ENCODE data around the gene ADAD1. TPM values are rescaled to one million over a fixed set of nuclear protein-coding genes. Genes with fewer than 3 reads are reported as not detected.

The ADAD1 gene
- total RNA-seq: not detected

- Histone ChIP-seq H3K4me3 (no peak within 1 kb of the TSS), H3K4me1 (no peaks in the 10 kb centered on the region), H3K36me3 (no peaks in the 10 kb centered on the region), H3K27me3 (no peaks in the 10 kb centered on the region), H3K9me3 (peaks cover 0 to 5% of the 10 kb centered on the region in 2 donors), H3K27ac (no peak within 1 kb of the TSS)
- TF ChIP-seq POLR2AphosphoS5 (IDR thresholded peaks at IDR 0.05): no peak
- no peak for TF ChIP-seq CTCF (IDR thresholded peaks at IDR 0.05)
- TF ChIP-seq POLR2A (IDR thresholded peaks at IDR 0.05): no peak
- no peak for DNase-seq (ENCODE audit: low spot score in 2 of 2)
- intact Hi-C loops (cut with DNase I; ENCODE audit: low total_unique reads): no loop called here
Measured at GRCh38 chr4:122378711-122379110, at the start of gene ADAD1. TSS of gene ADAD1 (plus strand) at chr4:122379011. CDS start at chr4:122380070, 1,059 bp downstream.

- H3K36me3 ChIP-seq: no peaks in the 10 kb centered on the region
- no peaks in the 10 kb centered on the region for H3K4me1 ChIP-seq
- no peaks in the 10 kb centered on the region for H3K27me3 ChIP-seq
- H3K9me3 ChIP-seq: no peaks in the 10 kb centered on the region
- no peak for TF ChIP-seq POLR2AphosphoS5 (IDR thresholded peaks at IDR 0.05)
- TF ChIP-seq CTCF (IDR thresholded peaks at IDR 0.05): no peak
- no peak for TF ChIP-seq POLR2A (IDR thresholded peaks at IDR 0.05)
- DNase-seq (ENCODE audit: low spot score in 2 of 2): no peak
- no peak overlapping the region for H3K4me3 ChIP-seq
- no peak overlapping the region for H3K27ac ChIP-seq
- intact Hi-C loops (cut with DNase I; ENCODE audit: low total_unique reads): no loop called here
Measured at GRCh38 chr4:122329876-122330565, 48.8 kb upstream of the ADAD1 start.

- Histone ChIP-seq H3K36me3 (no peaks in the 10 kb centered on the region), H3K9me3 (no peaks in the 10 kb centered on the region), H3K4me3 (no peak overlapping the region), H3K4me1 (no peaks in the 10 kb centered on the region), H3K27me3 (no peaks in the 10 kb centered on the region), H3K27ac (no peak overlapping the region)
- no peak for TF ChIP-seq POLR2A (IDR thresholded peaks at IDR 0.05)
- TF ChIP-seq CTCF (IDR thresholded peaks at IDR 0.05): no peak
- TF ChIP-seq POLR2AphosphoS5 (IDR thresholded peaks at IDR 0.05): no peak
- intact Hi-C loops (cut with DNase I; ENCODE audit: low total_unique reads): no loop called here
- no peak for DNase-seq (ENCODE audit: low spot score in 2 of 2)
Measured at GRCh38 chr4:122331195-122331594, 47.6 kb upstream of the ADAD1 start.

GRCh38 chr4:122334828-122335227, 44.0 kb upstream of the ADAD1 start:
- Histone ChIP-seq H3K4me1 (no peaks in the 10 kb centered on the region), H3K36me3 (no peaks in the 10 kb centered on the region), H3K27me3 (no peaks in the 10 kb centered on the region), H3K4me3 (no peak overlapping the region), H3K9me3 (no peaks in the 10 kb centered on the region), H3K27ac (no peak overlapping the region)
- no peak for TF ChIP-seq POLR2AphosphoS5 (IDR thresholded peaks at IDR 0.05)
- TF ChIP-seq CTCF (IDR thresholded peaks at IDR 0.05): no peak
- no peak for TF ChIP-seq POLR2A (IDR thresholded peaks at IDR 0.05)
- intact Hi-C loops (cut with DNase I; ENCODE audit: low total_unique reads): no loop called here
- no peak for DNase-seq (ENCODE audit: low spot score in 2 of 2)

GRCh38 chr4:122341886-122342285, 36.9 kb upstream of the ADAD1 start:
- no peaks in the 10 kb centered on the region for H3K4me1 ChIP-seq
- DNase-seq (ENCODE audit: low spot score in 2 of 2): no peak
- no peak overlapping the region for H3K4me3 ChIP-seq
- TF ChIP-seq CTCF (IDR thresholded peaks at IDR 0.05) (no peak), POLR2A (IDR thresholded peaks at IDR 0.05) (no peak)
- H3K27ac ChIP-seq: no peak overlapping the region
- intact Hi-C loops (cut with DNase I; ENCODE audit: low total_unique reads): no loop called here
- H3K36me3 ChIP-seq: no peaks in the 10 kb centered on the region
- no peaks in the 10 kb centered on the region for H3K9me3 ChIP-seq
- H3K27me3 ChIP-seq: no peaks in the 10 kb centered on the region
